HepG2 (cell line): ENCODE measurements around the gene SMARCA2. TPM values are rescaled to one million over a fixed set of nuclear protein-coding genes. Genes with fewer than 3 reads are reported as not detected.

Source experiments
- ATAC-seq: fragments of 200-7000 bp; cut with Tn5 transposase; 3 replicates; pipeline ENCODE4 v1.9.1; 2020; ENCODE audit warnings: mild to moderate bottlenecking, moderate library complexity
- BruUV-seq: library from RNA; stranded (reverse); fragments of 400-500 nt; replicated peaks from 2 replicates; lab custom pipeline; 2021; lab: Mats Ljungman, UMichigan
- CTCF ChIA-PET: fragments of 300-600 bp; formaldehyde crosslinking; extraction: SDS; loops from one replicate; lab custom pipeline; 2021; ENCODE audit warnings: low total read pairs, inconsistent platforms, low intra/inter-chr PET ratio; lab: Yijun Ruan, JAX
- POLR2A ChIA-PET: fragments of 350-600 bp; sonication (Branson Sonifier 250); formaldehyde crosslinking; loops from one replicate; lab custom pipeline; 2020; ENCODE audit warnings: antibody characterized with exemption, inconsistent platforms; lab: Yijun Ruan, JAX
- DNase-seq: peaks from one replicate; pipeline ENCODE4 v3.0.0-alpha.2; 2015; ENCODE audit warnings: low spot score
- FAIRE-seq: peaks from 3 replicates; lab custom pipeline; 2011; peaks lifted over from hg19 to GRCh38; lab: Jason Lieb, UNC
- H2AFZ ChIP-seq: one replicate; pipeline ENCODE4 v1.6.1; 2011; ENCODE audit warnings: low read length, inconsistent platforms
- H3K27ac ChIP-seq: fragments of 300-600 bp; 3 replicates; pipeline ENCODE4 v1.8.0; 2011; ENCODE audit warnings: mixed run types, mild to moderate bottlenecking, mixed read lengths, low read length, inconsistent platforms; ENCODE audit not compliant: insufficient read depth; ENCODE audit errors: extremely low read length
- H3K27me3 ChIP-seq, 2 experiments: fragments of 200-600 bp in 1 of 2; 2 replicates in 1 of 2; 3 replicates in 1 of 2; pipeline versions ENCODE4 v1.6.0 to v1.8.0; 2011; ENCODE audit warnings: low read length in 2 of 2, mild to moderate bottlenecking in 2 of 2, moderate library complexity in 2 of 2, inconsistent platforms in 1 of 2; ENCODE audit not compliant: insufficient read depth in 2 of 2, control insufficient read depth in 1 of 2
- H3K36me3 ChIP-seq, 2 experiments: fragments of 200-600 bp in 1 of 2; replicated peaks in 1 of 2; 2 replicates in 1 of 2; 3 replicates in 1 of 2; pipeline versions ENCODE4 v1.5.1 to v1.8.0; 2011; ENCODE audit warnings: low read length in 2 of 2, inconsistent platforms in 1 of 2; ENCODE audit not compliant: insufficient read depth in 2 of 2, control insufficient read depth in 1 of 2
- H3K4me1 ChIP-seq: 2 replicates; pipeline ENCODE4 v1.5.1; 2012; ENCODE audit warnings: low read length, inconsistent platforms; ENCODE audit not compliant: insufficient read depth
- H3K4me2 ChIP-seq: 2 replicates; pipeline ENCODE4 v1.6.0; 2011; ENCODE audit warnings: low read depth, low read length, inconsistent platforms
- H3K4me3 ChIP-seq, 3 experiments: fragments of 200-600 bp in 1 of 3; sonication (generic), shearing (Covaris generic) in 1 of 3; replicated peaks in 1 of 3; 2 replicates each; pipeline ENCODE4 v1.5.1; 2011 to 2016; ENCODE audit warnings: low read length in 3 of 3, inconsistent platforms in 2 of 3, low read depth in 2 of 3, mild to moderate bottlenecking in 2 of 3, control low read depth in 1 of 3, mixed read lengths in 1 of 3; ENCODE audit not compliant: insufficient read depth in 1 of 3
- H3K79me2 ChIP-seq: one replicate; pipeline ENCODE4 v1.6.1; 2011; ENCODE audit warnings: low read length, inconsistent platforms; ENCODE audit not compliant: insufficient read depth
- H3K9ac ChIP-seq: 2 replicates; pipeline ENCODE4 v1.6.0; 2011; ENCODE audit warnings: mild to moderate bottlenecking, low read depth, low read length, inconsistent platforms; ENCODE audit not compliant: insufficient read depth
- H3K9me3 ChIP-seq: 2 replicates; pipeline ENCODE4 v1.5.1; 2012; ENCODE audit warnings: mild to moderate bottlenecking, low read length
- H4K20me1 ChIP-seq: 2 replicates; pipeline ENCODE4 v1.6.0; 2011; ENCODE audit warnings: inconsistent platforms, mild to moderate bottlenecking, low read length, moderate library complexity; ENCODE audit not compliant: insufficient read depth
- AHR ChIP-seq: IDR thresholded peaks from 2 replicates; pipeline ENCODE4 v1.6.1; 2018; ENCODE audit warnings: missing genetic modification reagents, missing compliant biosample characterization
- CTCF ChIP-seq: sonication (generic); formaldehyde crosslinking; IDR thresholded peaks from 2 replicates; pipeline ENCODE4 v1.5.0; 2020; ENCODE audit warnings: mild to moderate bottlenecking, missing genetic modification reagents, moderate library complexity
- DMAP1 ChIP-seq: IDR thresholded peaks from 2 replicates; pipeline ENCODE4 v1.6.1; 2016
- GATAD2A ChIP-seq: IDR thresholded peaks from 2 replicates; pipeline ENCODE4 v1.6.1; 2016
- JDP2 ChIP-seq: sonication (generic); formaldehyde crosslinking; IDR thresholded peaks from 2 replicates; pipeline ENCODE4 v1.8.1; 2022; ENCODE audit warnings: missing genetic modification reagents, borderline replicate concordance
- NR0B2 ChIP-seq: sonication (generic); formaldehyde crosslinking; IDR thresholded peaks from 2 replicates; pipeline ENCODE4 v1.4.0; 2020; ENCODE audit warnings: mild to moderate bottlenecking, missing genetic modification reagents
- PHF8 ChIP-seq: sonication (generic); formaldehyde crosslinking; IDR thresholded peaks from 2 replicates; pipeline ENCODE4 v1.5.0; 2020; ENCODE audit warnings: missing genetic modification reagents
- RXRA ChIP-seq: sonication (generic); formaldehyde crosslinking; IDR thresholded peaks from 2 replicates; pipeline ENCODE4 v1.5.1; 2020; ENCODE audit warnings: missing genetic modification reagents
- TCF7 ChIP-seq: sonication (generic); IDR thresholded peaks from 2 replicates; pipeline ENCODE4 v1.6.1; 2016; ENCODE audit warnings: antibody characterized with exemption, low read depth
- ZNF138 ChIP-seq: sonication (generic); formaldehyde crosslinking; IDR thresholded peaks from 2 replicates; pipeline ENCODE4 v1.5.0; 2020; ENCODE audit warnings: mild to moderate bottlenecking, low read depth, missing genetic modification reagents
- ZNF781 ChIP-seq: sonication (generic); formaldehyde crosslinking; IDR thresholded peaks from 2 replicates; pipeline ENCODE4 v1.5.1; 2020; ENCODE audit warnings: borderline replicate concordance, mild to moderate bottlenecking, missing genetic modification reagents; ENCODE audit errors: not compliant biosample characterization
- ZSCAN20 ChIP-seq: sonication (generic); formaldehyde crosslinking; IDR thresholded peaks from 2 replicates; pipeline ENCODE4 v1.4.0; 2020; ENCODE audit warnings: missing genetic modification reagents, mild to moderate bottlenecking, borderline replicate concordance
- WGBS: methylation state at CpG from one replicate; pipeline ENCODE4 v1.1.6; 2017; ENCODE audit warnings: low lambda C conversion rate; 5-methylcytosine and 5-hydroxymethylcytosine counted together
- in situ Hi-C: cut with HindIII; loops from 2 replicates; pipeline ENCODE4 v1.10.0; 2017; ENCODE audit warnings: low pct_unique_long_range_greater_than_20kb; ENCODE audit not compliant: extremely low pct_ligation_motif_present
- intact Hi-C: fragments of 100-400 bp; cut with micrococcal nuclease; formaldehyde crosslinking; loops from one replicate; pipeline ENCODE4 v1.10.0; 2022; ENCODE audit not compliant: unreplicated experiment
- polyA plus RNA-seq, 8 experiments: library from polyadenylated mRNA; depleted of rRNA in 3 of 8; stranded (reverse) in 7 of 8; unstranded in 1 of 8; fragments of >200 nt; fragmentation: Illumina TruSeq in 4 of 8; extraction: Trizol in 4 of 8; gene quantifications; 2 replicates each; pipeline versions ENCODE4 v1.2.1 to v1.2.3, GENCODE V29; 2011 to 2016; ENCODE audit warnings: low read depth in 4 of 8, missing spikeins in 1 of 8, mixed read lengths in 1 of 8; ENCODE audit not compliant: insufficient read depth in 1 of 8
- total RNA-seq, 5 experiments: library from RNA; depleted of rRNA; stranded (reverse); fragments of >200 nt; fragmentation: Illumina TruSeq; extraction: Trizol; gene quantifications; 2 replicates each; pipeline ENCODE4 v1.2.3, GENCODE V29; 2016; ENCODE audit warnings: low read depth in 1 of 5
- TF ChIP-seq, protein P1 (sequence below): sonication (generic); formaldehyde crosslinking; IDR thresholded peaks from 2 replicates; pipeline ENCODE4 v1.5.0; 2020; ENCODE audit warnings: mild to moderate bottlenecking, low read depth, missing genetic modification reagents, borderline replicate concordance
- TF ChIP-seq, protein P2 (sequence below): sonication (generic); formaldehyde crosslinking; IDR thresholded peaks from 2 replicates; pipeline ENCODE4 v1.4.0; 2020; ENCODE audit warnings: missing genetic modification reagents, borderline replicate concordance
- TF ChIP-seq, protein P3 (sequence below): sonication (generic); formaldehyde crosslinking; IDR thresholded peaks from 2 replicates; pipeline ENCODE4 v1.5.0; 2020; ENCODE audit warnings: missing genetic modification reagents

SMARCA2 gene
- total and polyA plus RNA-seq, 2 of the 13 experiments (the other 11 are each of a cell fraction or from before 2014, with no cell fraction given): 22.5 to 23.7 TPM

DNA sequence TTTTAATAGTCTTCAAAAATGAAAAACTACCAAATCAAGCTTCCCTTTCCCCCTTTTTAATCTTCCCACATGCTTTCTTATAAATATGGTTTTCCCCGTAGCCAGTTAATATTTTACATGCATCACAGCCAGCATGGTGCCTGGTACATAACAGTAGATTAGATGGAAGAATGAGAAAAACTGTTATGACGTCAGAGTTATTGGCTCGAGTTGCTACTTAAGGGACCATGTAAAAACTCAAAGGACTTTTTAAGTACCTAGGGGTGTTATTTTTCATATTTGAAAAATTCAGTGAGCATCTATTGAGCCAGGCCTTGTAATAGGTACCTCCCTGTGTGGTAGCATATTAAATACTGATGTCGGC, 176.4 kb downstream of the SMARCA2 start:
- H3K4me3 ChIP-seq: no peak overlapping the region
- intact Hi-C loops (no loop called here), in situ Hi-C loops (no loop called here)
- no peak overlapping the region for H3K4me2 ChIP-seq
- no peak for DNase-seq
- no peaks in the 10 kb centered on the region for H3K9me3 ChIP-seq
- H3K27me3 ChIP-seq: no peaks in the 10 kb centered on the region
- H2AFZ ChIP-seq: no peak overlapping the region
- peaks cover 0 to 10% of the 10 kb centered on the region in 2 experiments; a peak in 3 of 5 replicates for H3K36me3 ChIP-seq
- no peak for FAIRE-seq
- no peaks in the 10 kb centered on the region for H4K20me1 ChIP-seq
- ATAC-seq: no peak
- H3K79me2 ChIP-seq: no peaks in the 10 kb centered on the region
- H3K4me1 ChIP-seq: no peaks in the 10 kb centered on the region
- H3K9ac ChIP-seq: no peak overlapping the region
- no TSS peak for BruUV-seq
- ChIA-PET CTCF (no interaction called here), POLR2A (no interaction called here)
- WGBS: 92% methylated on average over 4 of the region's 4 CpGs
- no peak overlapping the region for H3K27ac ChIP-seq
- TF ChIP-seq CTCF (CRISPR knock-in tag): no peak
- TF ChIP-seq, protein P1, sequence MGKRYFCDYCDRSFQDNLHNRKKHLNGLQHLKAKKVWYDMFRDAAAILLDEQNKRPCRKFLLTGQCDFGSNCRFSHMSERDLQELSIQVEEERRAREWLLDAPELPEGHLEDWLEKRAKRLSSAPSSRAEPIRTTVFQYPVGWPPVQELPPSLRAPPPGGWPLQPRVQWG (CRISPR knock-in tag): no peak
- no peak for TF ChIP-seq NR0B2 (CRISPR knock-in tag)
- TF ChIP-seq AHR (CRISPR knock-in tag): no peak
- no peak for TF ChIP-seq PHF8
- no peak for TF ChIP-seq GATAD2A
- TF ChIP-seq, protein P2, sequence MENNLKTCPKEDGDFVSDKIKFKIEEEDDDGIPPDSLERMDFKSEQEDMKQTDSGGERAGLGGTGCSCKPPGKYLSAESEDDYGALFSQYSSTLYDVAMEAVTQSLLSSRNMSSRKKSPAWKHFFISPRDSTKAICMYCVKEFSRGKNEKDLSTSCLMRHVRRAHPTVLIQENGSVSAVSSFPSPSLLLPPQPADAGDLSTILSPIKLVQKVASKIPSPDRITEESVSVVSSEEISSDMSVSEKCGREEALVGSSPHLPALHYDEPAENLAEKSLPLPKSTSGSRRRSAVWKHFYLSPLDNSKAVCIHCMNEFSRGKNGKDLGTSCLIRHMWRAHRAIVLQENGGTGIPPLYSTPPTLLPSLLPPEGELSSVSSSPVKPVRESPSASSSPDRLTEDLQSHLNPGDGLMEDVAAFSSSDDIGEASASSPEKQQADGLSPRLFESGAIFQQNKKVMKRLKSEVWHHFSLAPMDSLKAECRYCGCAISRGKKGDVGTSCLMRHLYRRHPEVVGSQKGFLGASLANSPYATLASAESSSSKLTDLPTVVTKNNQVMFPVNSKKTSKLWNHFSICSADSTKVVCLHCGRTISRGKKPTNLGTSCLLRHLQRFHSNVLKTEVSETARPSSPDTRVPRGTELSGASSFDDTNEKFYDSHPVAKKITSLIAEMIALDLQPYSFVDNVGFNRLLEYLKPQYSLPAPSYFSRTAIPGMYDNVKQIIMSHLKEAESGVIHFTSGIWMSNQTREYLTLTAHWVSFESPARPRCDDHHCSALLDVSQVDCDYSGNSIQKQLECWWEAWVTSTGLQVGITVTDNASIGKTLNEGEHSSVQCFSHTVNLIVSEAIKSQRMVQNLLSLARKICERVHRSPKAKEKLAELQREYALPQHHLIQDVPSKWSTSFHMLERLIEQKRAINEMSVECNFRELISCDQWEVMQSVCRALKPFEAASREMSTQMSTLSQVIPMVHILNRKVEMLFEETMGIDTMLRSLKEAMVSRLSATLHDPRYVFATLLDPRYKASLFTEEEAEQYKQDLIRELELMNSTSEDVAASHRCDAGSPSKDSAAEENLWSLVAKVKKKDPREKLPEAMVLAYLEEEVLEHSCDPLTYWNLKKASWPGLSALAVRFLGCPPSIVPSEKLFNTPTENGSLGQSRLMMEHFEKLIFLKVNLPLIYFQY: no peak
- TF ChIP-seq, protein P3, sequence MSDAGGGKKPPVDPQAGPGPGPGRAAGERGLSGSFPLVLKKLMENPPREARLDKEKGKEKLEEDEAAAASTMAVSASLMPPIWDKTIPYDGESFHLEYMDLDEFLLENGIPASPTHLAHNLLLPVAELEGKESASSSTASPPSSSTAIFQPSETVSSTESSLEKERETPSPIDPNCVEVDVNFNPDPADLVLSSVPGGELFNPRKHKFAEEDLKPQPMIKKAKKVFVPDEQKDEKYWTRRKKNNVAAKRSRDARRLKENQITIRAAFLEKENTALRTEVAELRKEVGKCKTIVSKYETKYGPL: no peak
- no peak for TF ChIP-seq DMAP1 (CRISPR knock-in tag)
- TF ChIP-seq ZNF781: no peak
- TF ChIP-seq ZNF138 (CRISPR knock-in tag): no peak
- TF ChIP-seq ZSCAN20 (CRISPR knock-in tag): no peak
- no peak for TF ChIP-seq RXRA (CRISPR knock-in tag)
- no peak for TF ChIP-seq TCF7
- TF ChIP-seq JDP2 (CRISPR knock-in tag): no peak
